Nephron progenitor cell (in vitro differentiated cells): Measurements from ENCODE around the gene RASGRP2.

Experiments
- DNase-seq: peaks from one replicate; pipeline ENCODE4 v3.0.0; 2021
- H3K27ac Mint-ChIP-seq: 2 replicates; pipeline ENCODE4 v1.8.0; 2021; ENCODE audit warnings: mild to moderate bottlenecking, moderate library complexity, mixed read lengths
- H3K27me3 Mint-ChIP-seq: 2 replicates; pipeline ENCODE4 v1.8.0; 2021; ENCODE audit warnings: mild to moderate bottlenecking, low read depth, mixed read lengths; ENCODE audit not compliant: poor library complexity
- H3K36me3 Mint-ChIP-seq: 2 replicates; pipeline ENCODE4 v1.8.0; 2021; ENCODE audit warnings: low read depth, mixed read lengths
- H3K4me1 Mint-ChIP-seq: 2 replicates; pipeline ENCODE4 v1.8.0; 2021; ENCODE audit warnings: mixed read lengths
- H3K4me3 Mint-ChIP-seq: 2 replicates; pipeline ENCODE4 v1.8.0; 2021; ENCODE audit warnings: mild to moderate bottlenecking, moderate library complexity, mixed read lengths
- H3K9me3 Mint-ChIP-seq: 2 replicates; pipeline ENCODE4 v1.8.0; 2021; ENCODE audit warnings: mild to moderate bottlenecking, moderate library complexity, mixed read lengths
- TF ChIP-seq, protein P1 (sequence below): fragments of 200-600 bp; sonication (generic); IDR thresholded peaks from 2 replicates; pipeline ENCODE4 v1.5.0; 2021; ENCODE audit warnings: antibody characterized with exemption

RASGRP2 gene

DNA sequence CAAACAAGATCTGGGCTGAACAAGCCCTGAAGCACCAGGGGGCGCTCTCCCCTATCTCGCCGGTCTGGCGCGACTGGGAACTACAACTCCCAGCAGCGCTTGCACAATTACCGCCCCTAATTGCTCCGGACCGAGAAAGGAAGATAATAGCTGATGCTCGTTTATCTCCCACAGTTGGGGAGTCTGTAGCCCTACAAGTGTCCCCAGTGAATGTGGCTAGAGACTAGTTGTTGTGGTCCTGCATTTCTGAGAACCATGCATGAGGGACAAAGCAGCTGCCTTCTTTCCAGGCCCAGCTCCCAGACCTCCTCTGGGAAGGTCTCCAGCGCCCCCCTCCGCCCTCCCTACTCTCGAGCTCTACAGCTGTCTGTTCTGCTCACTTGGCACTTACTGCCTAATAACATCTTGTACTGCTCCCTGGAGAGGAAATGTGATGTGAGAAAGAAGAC is 55.4 kb downstream of the RASGRP2 start:
- Mint-ChIP-seq H3K4me3 (peak overlapping the region; percentile 83), H3K36me3 (no peaks in the 10 kb centered on the region), H3K9me3 (no peaks in the 10 kb centered on the region), H3K27ac (no peak overlapping the region), H3K27me3 (peaks cover 59% of the 10 kb centered on the region), H3K4me1 (peaks cover 50% of the 10 kb centered on the region)
- TF ChIP-seq, protein P1, sequence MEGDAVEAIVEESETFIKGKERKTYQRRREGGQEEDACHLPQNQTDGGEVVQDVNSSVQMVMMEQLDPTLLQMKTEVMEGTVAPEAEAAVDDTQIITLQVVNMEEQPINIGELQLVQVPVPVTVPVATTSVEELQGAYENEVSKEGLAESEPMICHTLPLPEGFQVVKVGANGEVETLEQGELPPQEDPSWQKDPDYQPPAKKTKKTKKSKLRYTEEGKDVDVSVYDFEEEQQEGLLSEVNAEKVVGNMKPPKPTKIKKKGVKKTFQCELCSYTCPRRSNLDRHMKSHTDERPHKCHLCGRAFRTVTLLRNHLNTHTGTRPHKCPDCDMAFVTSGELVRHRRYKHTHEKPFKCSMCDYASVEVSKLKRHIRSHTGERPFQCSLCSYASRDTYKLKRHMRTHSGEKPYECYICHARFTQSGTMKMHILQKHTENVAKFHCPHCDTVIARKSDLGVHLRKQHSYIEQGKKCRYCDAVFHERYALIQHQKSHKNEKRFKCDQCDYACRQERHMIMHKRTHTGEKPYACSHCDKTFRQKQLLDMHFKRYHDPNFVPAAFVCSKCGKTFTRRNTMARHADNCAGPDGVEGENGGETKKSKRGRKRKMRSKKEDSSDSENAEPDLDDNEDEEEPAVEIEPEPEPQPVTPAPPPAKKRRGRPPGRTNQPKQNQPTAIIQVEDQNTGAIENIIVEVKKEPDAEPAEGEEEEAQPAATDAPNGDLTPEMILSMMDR: peak; percentile 96
- DNase-seq: peak; percentile 99

DNA sequence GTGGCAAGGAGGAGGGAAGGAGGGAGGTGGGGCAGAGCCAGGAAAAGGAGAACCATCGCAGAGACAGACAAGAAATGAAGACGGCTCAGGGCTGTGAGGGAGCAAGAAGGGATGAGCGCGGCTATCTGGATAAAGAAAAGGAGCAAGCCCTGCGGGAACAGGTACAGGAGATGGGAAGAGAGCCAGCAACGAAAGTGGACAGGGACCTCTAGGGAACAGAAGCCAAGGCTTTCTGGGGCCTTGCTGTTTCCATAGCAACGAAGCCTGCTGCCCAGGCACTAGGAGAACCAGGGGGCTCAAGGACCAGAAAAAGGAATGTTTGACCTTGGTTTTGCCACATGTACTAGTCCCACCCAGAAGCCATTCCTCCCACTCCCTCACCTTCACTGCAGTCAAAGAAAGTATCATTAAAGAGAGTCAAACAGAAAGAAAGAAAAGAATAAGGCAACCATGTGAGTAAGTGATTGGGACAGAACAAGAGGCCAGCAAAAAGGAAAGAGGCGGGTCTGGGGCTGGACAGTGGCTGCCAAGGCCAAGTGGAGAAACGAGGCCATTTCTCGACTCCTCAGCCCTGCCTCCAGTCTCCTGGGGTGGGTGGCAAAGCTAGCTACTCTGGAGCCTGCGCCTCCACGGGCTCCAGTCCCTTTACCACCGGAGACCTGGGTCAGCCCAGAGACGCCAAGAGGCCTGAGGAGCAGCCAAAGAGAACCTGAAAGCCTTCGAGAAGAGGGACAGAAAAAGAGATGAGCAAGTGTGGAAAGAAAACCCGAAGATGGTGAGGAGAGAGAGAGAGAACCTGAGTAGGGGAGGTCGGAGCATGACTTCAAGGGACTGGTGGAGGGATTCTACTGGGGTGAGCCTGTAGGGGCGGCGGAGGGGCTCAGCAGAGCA is 56.1 kb downstream of the RASGRP2 start:
- TF ChIP-seq, protein P1: no peak
- Mint-ChIP-seq H3K9me3 (no peaks in the 10 kb centered on the region), H3K36me3 (no peaks in the 10 kb centered on the region), H3K27me3 (peaks cover 59% of the 10 kb centered on the region), H3K27ac (peak overlapping the region; percentile 30), H3K4me1 (peaks cover 43% of the 10 kb centered on the region), H3K4me3 (peak overlapping the region; percentile 83)
- no peak for DNase-seq

DNA sequence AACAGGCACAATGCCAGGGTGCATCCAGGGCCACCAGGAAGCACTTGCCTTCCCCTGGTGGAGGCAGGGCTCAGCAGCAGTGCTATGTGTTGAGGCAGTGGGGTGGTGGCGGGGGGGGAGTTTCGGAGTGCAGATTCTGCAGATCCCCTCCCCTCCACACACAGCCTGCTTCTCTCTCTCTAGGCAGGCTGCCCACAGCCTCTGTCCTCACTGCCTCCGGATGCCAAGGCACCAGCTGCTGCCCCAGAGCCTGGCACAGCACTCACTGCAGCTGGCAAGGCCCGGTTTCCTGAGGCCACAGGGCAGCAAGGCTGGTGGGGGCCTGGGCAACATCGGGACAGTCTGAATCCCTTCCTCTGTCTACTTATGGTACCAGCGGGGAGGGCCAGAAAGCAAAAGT is 56.7 kb downstream of the RASGRP2 start:
- no peak overlapping the region for H3K4me3 Mint-ChIP-seq
- no peaks in the 10 kb centered on the region for H3K36me3 Mint-ChIP-seq
- peaks cover 54% of the 10 kb centered on the region for H3K27me3 Mint-ChIP-seq
- TF ChIP-seq, protein P1: no peak
- DNase-seq: no peak
- no peaks in the 10 kb centered on the region for H3K9me3 Mint-ChIP-seq
- no peak overlapping the region for H3K27ac Mint-ChIP-seq
- H3K4me1 Mint-ChIP-seq: peaks cover 37% of the 10 kb centered on the region

DNA sequence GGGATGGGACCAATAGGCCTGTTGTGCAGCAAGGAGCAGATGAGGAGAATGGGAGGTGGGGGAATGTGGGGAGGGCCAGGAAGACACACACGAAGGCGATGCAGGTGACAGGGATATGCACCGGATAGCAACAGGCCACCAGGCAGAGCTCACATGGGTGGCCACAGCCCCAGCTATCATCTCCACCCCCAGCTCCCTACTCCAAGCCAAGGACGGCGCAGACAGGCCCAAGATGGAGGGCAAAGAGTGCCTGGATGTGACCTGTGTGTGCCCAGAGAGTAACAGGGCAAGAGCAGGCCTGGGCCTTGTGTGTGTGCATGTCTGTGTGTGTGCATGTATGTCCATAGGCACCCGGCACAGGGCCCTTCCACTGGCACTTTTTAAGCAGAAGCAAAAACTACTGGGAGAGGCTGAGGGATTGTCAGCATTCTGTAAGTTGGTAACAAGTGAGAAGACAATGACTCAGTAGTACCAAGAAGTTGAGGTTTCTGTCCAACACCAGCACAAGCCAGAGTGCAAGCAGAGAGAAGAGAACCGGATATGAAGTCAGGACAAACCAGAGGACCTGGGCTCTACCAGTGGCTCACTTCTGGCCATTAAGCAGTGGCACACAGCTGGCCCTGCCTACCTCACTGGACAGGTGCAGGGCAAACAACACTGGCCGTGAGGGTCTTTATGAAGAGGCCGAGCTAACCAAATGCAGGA is 57.3 kb downstream of the RASGRP2 start:
- peaks cover 53% of the 10 kb centered on the region for H3K27me3 Mint-ChIP-seq
- H3K9me3 Mint-ChIP-seq: no peaks in the 10 kb centered on the region
- H3K36me3 Mint-ChIP-seq: no peaks in the 10 kb centered on the region
- no peak overlapping the region for H3K4me3 Mint-ChIP-seq
- no peak for DNase-seq
- peaks cover 34% of the 10 kb centered on the region for H3K4me1 Mint-ChIP-seq
- no peak overlapping the region for H3K27ac Mint-ChIP-seq
- TF ChIP-seq, protein P1: no peak

DNA sequence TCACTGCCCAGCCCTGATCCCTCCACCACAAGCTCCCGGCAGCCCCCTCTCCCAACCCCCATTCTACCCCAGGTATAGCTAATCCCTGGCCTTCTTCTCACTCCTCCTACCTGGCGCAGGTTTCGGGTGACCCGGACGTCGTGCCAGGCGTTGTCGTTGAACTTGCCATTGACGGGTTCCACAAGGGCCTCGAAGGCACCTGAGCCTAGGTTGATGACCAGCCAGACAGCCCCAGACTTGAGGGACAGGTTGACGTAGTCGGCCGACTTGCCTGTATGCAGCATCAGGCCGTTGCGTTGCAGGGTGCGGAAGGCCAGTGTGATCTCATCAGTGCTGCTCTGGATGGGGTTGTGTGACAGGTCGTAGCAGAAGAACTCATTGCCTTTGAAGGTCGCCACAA is 58.4 kb downstream of the RASGRP2 start:
- H3K4me3 Mint-ChIP-seq: no peak overlapping the region
- TF ChIP-seq, protein P1: no peak
- DNase-seq: no peak
- peaks cover 27% of the 10 kb centered on the region for H3K4me1 Mint-ChIP-seq
- H3K9me3 Mint-ChIP-seq: no peaks in the 10 kb centered on the region
- H3K27ac Mint-ChIP-seq: no peak overlapping the region
- no peaks in the 10 kb centered on the region for H3K36me3 Mint-ChIP-seq
- H3K27me3 Mint-ChIP-seq: peaks cover 51% of the 10 kb centered on the region
